IMR-90 (cell line): ENCODE results near the gene AUTS2. TPM values are rescaled to one million over a fixed set of nuclear protein-coding genes. Genes with fewer than 3 reads are reported as not detected.

ENCODE experiments used
- ATAC-seq: fragments of 200-7000 bp; cut with Tn5 transposase; 2 replicates; pipeline ENCODE4 v1.9.1; 2020; ENCODE audit warnings: low read depth, mild to moderate bottlenecking, moderate library complexity
- BruUV-seq: library from RNA; stranded (reverse); fragments of 400-500 nt; replicated peaks from 2 replicates; lab custom pipeline; 2021; lab: Mats Ljungman, UMichigan
- CTCF ChIA-PET: fragments of 300-600 bp; formaldehyde crosslinking; extraction: SDS; loops from one replicate; lab custom pipeline; 2021; ENCODE audit warnings: antibody characterized with exemption; lab: Yijun Ruan, JAX
- POLR2A ChIA-PET: fragments of 300-600 bp; sonication (Branson Sonifier 250); formaldehyde crosslinking; loops from one replicate; lab custom pipeline; 2022; ENCODE audit warnings: antibody characterized with exemption; ENCODE audit not compliant: unreplicated experiment; lab: Charles Lee
- DNase-seq: peaks from one replicate; pipeline ENCODE4 v3.0.0; 2013
- H2AFZ ChIP-seq: replicated peaks from 2 replicates; pipeline ENCODE3; 2013; ENCODE audit warnings: low read length, mild to moderate bottlenecking; ENCODE audit not compliant: poor library complexity
- H2AK5ac ChIP-seq: 2 replicates; pipeline ENCODE4 v1.6.1; 2013; ENCODE audit warnings: low read depth, low read length, inconsistent platforms
- H2AK9ac ChIP-seq: replicated peaks from 2 replicates; pipeline ENCODE3; 2013; ENCODE audit warnings: mild to moderate bottlenecking, low read depth, low read length, moderate library complexity; ENCODE audit not compliant: poor library complexity
- H2BK120ac ChIP-seq: 2 replicates; pipeline ENCODE4 v1.6.1; 2013; ENCODE audit warnings: low read depth, low read length, inconsistent platforms
- H2BK15ac ChIP-seq: 3 replicates; pipeline ENCODE4 v1.6.1; 2013; ENCODE audit warnings: low read depth, low read length, inconsistent platforms
- H2BK20ac ChIP-seq: 2 replicates; pipeline ENCODE4 v1.6.1; 2013; ENCODE audit warnings: low read depth, mild to moderate bottlenecking, inconsistent platforms, low read length, moderate library complexity
- H2BK5ac ChIP-seq: 2 replicates; pipeline ENCODE4 v1.6.1; 2013; ENCODE audit warnings: mild to moderate bottlenecking, low read depth, low read length, inconsistent platforms; ENCODE audit not compliant: poor library complexity, severe bottlenecking
- H3K14ac ChIP-seq: replicated peaks from 2 replicates; pipeline ENCODE4 v1.6.1; 2013; ENCODE audit warnings: low read depth, low read length, inconsistent platforms
- H3K18ac ChIP-seq: 2 replicates; pipeline ENCODE4 v1.6.1; 2013; ENCODE audit warnings: low read depth, low read length, control low read depth
- H3K23ac ChIP-seq: 2 replicates; pipeline ENCODE4 v1.6.1; 2013; ENCODE audit warnings: low read depth, low read length, inconsistent platforms
- H3K27ac ChIP-seq: 2 replicates; pipeline ENCODE4 v1.5.1; 2013; ENCODE audit warnings: mild to moderate bottlenecking, control low read depth, low read length; ENCODE audit not compliant: insufficient read depth
- H3K27me3 ChIP-seq: 2 replicates; pipeline ENCODE4 v1.6.1; 2013; ENCODE audit warnings: low read length; ENCODE audit not compliant: control insufficient read depth, insufficient read depth
- H3K36me3 ChIP-seq: 2 replicates; pipeline ENCODE4 v1.6.1; 2013; ENCODE audit warnings: low read length, mixed read lengths; ENCODE audit not compliant: control insufficient read depth, insufficient read depth
- H3K4ac ChIP-seq: 2 replicates; pipeline ENCODE4 v1.6.1; 2013; ENCODE audit warnings: low read depth, low read length, inconsistent platforms
- H3K4me1 ChIP-seq: 2 replicates; pipeline ENCODE4 v1.6.1; 2013; ENCODE audit warnings: low read length, mixed read lengths; ENCODE audit not compliant: control insufficient read depth, insufficient read depth
- H3K4me2 ChIP-seq: 2 replicates; pipeline ENCODE4 v1.6.1; 2013; ENCODE audit warnings: low read depth, mild to moderate bottlenecking, control low read depth, low read length, moderate library complexity
- H3K4me3 ChIP-seq: 2 replicates; pipeline ENCODE4 v1.5.1; 2013; ENCODE audit warnings: low read depth, mild to moderate bottlenecking, control low read depth, low read length, moderate library complexity; ENCODE audit not compliant: insufficient read depth
- H3K56ac ChIP-seq: 2 replicates; pipeline ENCODE4 v1.6.1; 2013; ENCODE audit warnings: low read length, inconsistent platforms; ENCODE audit not compliant: insufficient read depth; ENCODE audit errors: extremely low read depth
- H3K79me1 ChIP-seq, 2 experiments: 2 replicates each; pipeline ENCODE4 v1.6.1; 2013; ENCODE audit warnings: low read length in 2 of 2, inconsistent platforms in 1 of 2, low read depth in 1 of 2
- H3K9ac ChIP-seq: 2 replicates; pipeline ENCODE4 v1.6.1; 2013; ENCODE audit warnings: low read depth, low read length, control low read depth
- H3K9me1 ChIP-seq: 2 replicates; pipeline ENCODE4 v1.6.1; 2013; ENCODE audit warnings: low read length, inconsistent platforms; ENCODE audit not compliant: insufficient read depth
- H3K9me3 ChIP-seq: 2 replicates; pipeline ENCODE4 v1.6.1; 2013; ENCODE audit warnings: low read length; ENCODE audit not compliant: control insufficient read depth, insufficient read depth
- H4K20me1 ChIP-seq: 2 replicates; pipeline ENCODE4 v1.6.1; 2013; ENCODE audit warnings: low read length, inconsistent platforms; ENCODE audit not compliant: insufficient read depth
- H4K5ac ChIP-seq: 2 replicates; pipeline ENCODE4 v1.6.1; 2013; ENCODE audit warnings: mild to moderate bottlenecking, low read depth, low read length, control low read depth
- H4K8ac ChIP-seq, 2 experiments: 2 replicates each; pipeline ENCODE4 v1.6.1; 2013; ENCODE audit warnings: low read depth in 2 of 2, low read length in 2 of 2, control low read depth in 1 of 2, inconsistent platforms in 1 of 2
- H4K91ac ChIP-seq: 2 replicates; pipeline ENCODE4 v1.6.1; 2013; ENCODE audit warnings: low read depth, low read length, inconsistent platforms; ENCODE audit not compliant: insufficient read depth
- BHLHE40 ChIP-seq: fragments of 150-350 bp; IDR thresholded peaks from 2 replicates; pipeline ENCODE4 v1.6.1; 2016; ENCODE audit warnings: mild to moderate bottlenecking, low read depth, low read length
- CEBPB ChIP-seq: IDR thresholded peaks from 2 replicates; pipeline ENCODE4 v1.6.1; 2012; ENCODE audit warnings: low read depth, low read length, improper control_type of control experiment
- CHD1 ChIP-seq: IDR thresholded peaks from 2 replicates; pipeline ENCODE4 v1.6.1; 2012; ENCODE audit warnings: low read depth, low read length, improper control_type of control experiment
- FOS ChIP-seq: fragments of 150-350 bp; IDR thresholded peaks from 2 replicates; pipeline ENCODE4 v1.6.1; 2016; ENCODE audit warnings: low read depth, low read length
- MAFK ChIP-seq: IDR thresholded peaks from 2 replicates; pipeline ENCODE4 v1.6.1; 2012; ENCODE audit warnings: low read depth, low read length, improper control_type of control experiment
- MAZ ChIP-seq: IDR thresholded peaks from 2 replicates; pipeline ENCODE4 v1.6.1; 2012; ENCODE audit warnings: low read depth, mild to moderate bottlenecking, low read length, improper control_type of control experiment, moderate library complexity, borderline replicate concordance
- MXI1 ChIP-seq: IDR thresholded peaks from 2 replicates; pipeline ENCODE4 v1.6.1; 2012; ENCODE audit warnings: low read depth, mild to moderate bottlenecking, low read length, moderate library complexity, borderline replicate concordance
- NFE2L2 ChIP-seq: fragments of 150-350 bp; IDR thresholded peaks from 2 replicates; pipeline ENCODE4 v1.6.1; 2016; ENCODE audit warnings: low read depth, mild to moderate bottlenecking, low read length
- POLR2A ChIP-seq: IDR thresholded peaks from 2 replicates; pipeline ENCODE4 v1.6.1; 2012; ENCODE audit warnings: mild to moderate bottlenecking, low read depth, low read length
- RAD21 ChIP-seq: IDR thresholded peaks from 2 replicates; pipeline ENCODE4 v1.6.1; 2012; ENCODE audit warnings: low read length, improper control_type of control experiment
- RCOR1 ChIP-seq: IDR thresholded peaks from 2 replicates; pipeline ENCODE4 v1.6.1; 2012; ENCODE audit warnings: mild to moderate bottlenecking, low read length, improper control_type of control experiment; ENCODE audit not compliant: insufficient replicate concordance
- RFX5 ChIP-seq: IDR thresholded peaks from 2 replicates; pipeline ENCODE4 v1.8.0; 2012; ENCODE audit warnings: low read depth, mild to moderate bottlenecking, low read length, moderate library complexity
- SMC3 ChIP-seq: fragments of 150-350 bp; IDR thresholded peaks from 2 replicates; pipeline ENCODE4 v1.6.1; 2016; ENCODE audit warnings: low read depth, mild to moderate bottlenecking, antibody characterized with exemption, low read length, moderate library complexity
- WGBS, 2 experiments: methylation state at CpG; one replicate each; pipeline versions ENCODE4 v1.1.5 to v1.1.7; 2013; ENCODE audit warnings: missing lambda C conversion rate in 2 of 2; ENCODE audit not compliant: insufficient read length in 1 of 2; ENCODE audit errors: extremely low coverage in 2 of 2; 5-methylcytosine and 5-hydroxymethylcytosine counted together
- dilution Hi-C: fragments of 300-500 bp; cut with HindIII; formaldehyde crosslinking; loops from one replicate; pipeline ENCODE4 v1.14.3; 2018; ENCODE audit warnings: low sequenced_read_pairs; ENCODE audit not compliant: unreplicated experiment
- in situ Hi-C: fragments of 300-500 bp; cut with MboI; formaldehyde crosslinking; loops from 3 replicates; pipeline ENCODE4 v1.14.3; 2019; ENCODE audit warnings: low sequenced_read_pairs, inconsistent platforms, mixed read lengths
- intact Hi-C: fragments of 100-400 bp; cut with micrococcal nuclease; formaldehyde crosslinking; loops from 2 replicates; pipeline ENCODE4 v1.10.0; 2022
- polyA plus RNA-seq, 3 experiments: library from polyadenylated mRNA; depleted of rRNA; stranded (reverse); fragments of >200 nt; gene quantifications; 2 replicates each; pipeline ENCODE4 v1.2.3, GENCODE V29; 2012; ENCODE audit warnings: low replicate concordance in 1 of 3
- total RNA-seq: library from RNA; depleted of rRNA; stranded (reverse); fragments of >200 nt; gene quantifications from 2 replicates; pipeline ENCODE4 v1.2.3, GENCODE V29; 2012
- TF ChIP-seq, protein P1 (sequence below): conservative IDR thresholded peaks from 2 replicates; pipeline ENCODE4 v1.5.1; 2012; ENCODE audit warnings: mild to moderate bottlenecking, low read depth, low read length, improper control_type of control experiment
- TF ChIP-seq, protein P2 (sequence below): fragments of 150-350 bp; IDR thresholded peaks from 2 replicates; pipeline ENCODE4 v1.6.1; 2017; ENCODE audit warnings: mild to moderate bottlenecking, antibody characterized with exemption, low read length, low read depth
- TF ChIP-seq, protein P3 (sequence below): fragments of 150-350 bp; IDR thresholded peaks from 2 replicates; pipeline ENCODE4 v1.6.1; 2016; ENCODE audit warnings: low read depth, mild to moderate bottlenecking, low read length, moderate library complexity, borderline replicate concordance

The AUTS2 gene
- total and polyA plus RNA-seq, 2 of the 4 experiments (the other 2 are of a cell fraction): 0.90 to 3.0 TPM

DNA sequence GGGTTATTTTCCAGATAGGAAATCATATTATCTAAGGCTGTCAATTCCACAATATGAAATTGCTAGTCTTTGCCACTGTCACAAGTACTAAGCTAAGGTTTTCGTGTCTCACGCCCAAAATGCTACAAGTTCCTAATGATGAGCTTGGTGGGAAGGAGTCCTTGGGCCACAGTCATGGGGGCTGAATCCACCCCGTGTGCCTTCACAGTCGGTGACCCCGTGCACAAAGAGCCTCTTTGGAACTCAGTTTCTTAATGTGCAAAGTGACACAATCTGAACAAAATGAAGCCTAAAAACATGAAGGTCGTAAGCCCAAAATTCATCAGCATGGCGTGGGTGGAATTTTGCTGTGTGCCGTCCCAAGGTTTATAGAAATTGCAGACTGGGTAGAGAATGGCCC, 1196.7 kb downstream of the AUTS2 start:
- CTCF ChIA-PET: no interaction called here
- Histone ChIP-seq H3K56ac (no peak overlapping the region), H3K79me1 (no peaks in the 10 kb centered on the region), H2BK5ac (no peak overlapping the region), H4K91ac (no peak overlapping the region), H3K9me3 (peaks cover 4% of the 10 kb centered on the region; the same call in 1 of the 2 replicates), H3K4me2 (no peak overlapping the region), H3K23ac (no peak overlapping the region), H3K4me3 (no peak overlapping the region), H2BK20ac (no peak overlapping the region), H3K18ac (no peak overlapping the region), H2BK120ac (no peak overlapping the region), H3K36me3 (peaks cover 8% of the 10 kb centered on the region), H4K8ac (no peak overlapping the region), H3K4me1 (no peaks in the 10 kb centered on the region), H3K4ac (no peak overlapping the region), H2BK15ac (no peak overlapping the region), H3K14ac (no peak overlapping the region), H3K9ac (no peak overlapping the region), H2AK5ac (no peak overlapping the region), H3K9me1 (no peaks in the 10 kb centered on the region), H3K27ac (no peak overlapping the region), H2AFZ (no peak overlapping the region), H2AK9ac (no peak overlapping the region), H4K5ac (no peak overlapping the region), H3K27me3 (no peaks in the 10 kb centered on the region), H4K20me1 (no peaks in the 10 kb centered on the region)
- in situ Hi-C loops (no loop called here), dilution Hi-C loops (no loop called here), intact Hi-C loops (no loop called here)
- BruUV-seq: no TSS peak
- POLR2A ChIA-PET: no interaction called here
- TF ChIP-seq, protein P1, sequence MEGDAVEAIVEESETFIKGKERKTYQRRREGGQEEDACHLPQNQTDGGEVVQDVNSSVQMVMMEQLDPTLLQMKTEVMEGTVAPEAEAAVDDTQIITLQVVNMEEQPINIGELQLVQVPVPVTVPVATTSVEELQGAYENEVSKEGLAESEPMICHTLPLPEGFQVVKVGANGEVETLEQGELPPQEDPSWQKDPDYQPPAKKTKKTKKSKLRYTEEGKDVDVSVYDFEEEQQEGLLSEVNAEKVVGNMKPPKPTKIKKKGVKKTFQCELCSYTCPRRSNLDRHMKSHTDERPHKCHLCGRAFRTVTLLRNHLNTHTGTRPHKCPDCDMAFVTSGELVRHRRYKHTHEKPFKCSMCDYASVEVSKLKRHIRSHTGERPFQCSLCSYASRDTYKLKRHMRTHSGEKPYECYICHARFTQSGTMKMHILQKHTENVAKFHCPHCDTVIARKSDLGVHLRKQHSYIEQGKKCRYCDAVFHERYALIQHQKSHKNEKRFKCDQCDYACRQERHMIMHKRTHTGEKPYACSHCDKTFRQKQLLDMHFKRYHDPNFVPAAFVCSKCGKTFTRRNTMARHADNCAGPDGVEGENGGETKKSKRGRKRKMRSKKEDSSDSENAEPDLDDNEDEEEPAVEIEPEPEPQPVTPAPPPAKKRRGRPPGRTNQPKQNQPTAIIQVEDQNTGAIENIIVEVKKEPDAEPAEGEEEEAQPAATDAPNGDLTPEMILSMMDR: no peak
- TF ChIP-seq RAD21 (no peak), BHLHE40 (no peak), SMC3 (no peak), MAFK (no peak), RFX5 (no peak), FOS (no peak), CHD1 (no peak), MXI1 (no peak), POLR2A (no peak), RCOR1 (no peak), MAZ (no peak), CEBPB (no peak), NFE2L2 (no peak)
- TF ChIP-seq, protein P2, sequence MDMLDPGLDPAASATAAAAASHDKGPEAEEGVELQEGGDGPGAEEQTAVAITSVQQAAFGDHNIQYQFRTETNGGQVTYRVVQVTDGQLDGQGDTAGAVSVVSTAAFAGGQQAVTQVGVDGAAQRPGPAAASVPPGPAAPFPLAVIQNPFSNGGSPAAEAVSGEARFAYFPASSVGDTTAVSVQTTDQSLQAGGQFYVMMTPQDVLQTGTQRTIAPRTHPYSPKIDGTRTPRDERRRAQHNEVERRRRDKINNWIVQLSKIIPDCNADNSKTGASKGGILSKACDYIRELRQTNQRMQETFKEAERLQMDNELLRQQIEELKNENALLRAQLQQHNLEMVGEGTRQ: no peak
- TF ChIP-seq, protein P3, sequence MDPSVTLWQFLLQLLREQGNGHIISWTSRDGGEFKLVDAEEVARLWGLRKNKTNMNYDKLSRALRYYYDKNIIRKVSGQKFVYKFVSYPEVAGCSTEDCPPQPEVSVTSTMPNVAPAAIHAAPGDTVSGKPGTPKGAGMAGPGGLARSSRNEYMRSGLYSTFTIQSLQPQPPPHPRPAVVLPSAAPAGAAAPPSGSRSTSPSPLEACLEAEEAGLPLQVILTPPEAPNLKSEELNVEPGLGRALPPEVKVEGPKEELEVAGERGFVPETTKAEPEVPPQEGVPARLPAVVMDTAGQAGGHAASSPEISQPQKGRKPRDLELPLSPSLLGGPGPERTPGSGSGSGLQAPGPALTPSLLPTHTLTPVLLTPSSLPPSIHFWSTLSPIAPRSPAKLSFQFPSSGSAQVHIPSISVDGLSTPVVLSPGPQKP: no peak
- DNase-seq (no peak), ATAC-seq (no peak)
- 97% methylated on average over 5 of the region's 8 CpGs; no CpG with 5 or more reads in 1 of the 2 experiments for WGBS, 2 experiments
